Keratinocyte (primary cell): ENCODE results near the gene NDUFS8. TPM values are rescaled to one million over a fixed set of nuclear protein-coding genes. Genes with fewer than 3 reads are reported as not detected.

ENCODE experiments used
- DNase-seq: peaks from one replicate; pipeline ENCODE4 v3.0.0-alpha.2; 2011; ENCODE audit warnings: low read depth, missing footprints, low spot score
- FAIRE-seq: peaks from 2 replicates; lab custom pipeline; 2011; peaks lifted over from hg19 to GRCh38; lab: Jason Lieb, UNC
- H2AFZ ChIP-seq: 2 replicates; pipeline ENCODE4 v1.6.0; 2012; ENCODE audit warnings: low read length, control low read depth, inconsistent platforms; ENCODE audit not compliant: control insufficient read depth
- H3K27ac ChIP-seq: 2 replicates; pipeline ENCODE4 v1.5.1; 2011; ENCODE audit warnings: low read length; ENCODE audit not compliant: control insufficient read depth, insufficient read depth
- H3K27me3 ChIP-seq: 3 replicates; pipeline ENCODE4 v1.6.0; 2011; ENCODE audit warnings: low read length; ENCODE audit not compliant: control insufficient read depth, insufficient read depth; ENCODE audit errors: extremely low read depth
- H3K36me3 ChIP-seq, 2 experiments: 2 replicates in 1 of 2; 3 replicates in 1 of 2; pipeline ENCODE4 v1.5.1; 2011; ENCODE audit warnings: low read length in 2 of 2, mild to moderate bottlenecking in 1 of 2; ENCODE audit not compliant: control insufficient read depth in 2 of 2, insufficient read depth in 2 of 2; ENCODE audit errors: extremely low read depth in 1 of 2
- H3K4me1 ChIP-seq: 3 replicates; pipeline ENCODE4 v1.5.1; 2011; ENCODE audit warnings: low read length; ENCODE audit not compliant: control insufficient read depth, insufficient read depth; ENCODE audit errors: extremely low read depth
- H3K4me2 ChIP-seq: 3 replicates; pipeline ENCODE4 v1.6.0; 2011; ENCODE audit warnings: low read depth, low read length; ENCODE audit not compliant: control insufficient read depth, insufficient read depth; ENCODE audit errors: extremely low read depth
- H3K4me3 ChIP-seq, 3 experiments: fragments of 200-600 bp in 1 of 3; sonication (generic) in 1 of 3; 2 replicates in 2 of 3; 3 replicates in 1 of 3; pipeline ENCODE4 v1.5.1; 2011 to 2016; ENCODE audit warnings: low read length in 3 of 3, mild to moderate bottlenecking in 3 of 3, control low read depth in 2 of 3, inconsistent platforms in 1 of 3, low read depth in 1 of 3, mixed read lengths in 1 of 3, mixed run types in 1 of 3, moderate library complexity in 1 of 3; ENCODE audit not compliant: control insufficient read depth in 2 of 3, insufficient read depth in 2 of 3; ENCODE audit errors: extremely low read depth in 1 of 3
- H3K79me2 ChIP-seq: 2 replicates; pipeline ENCODE4 v1.6.0; 2012; ENCODE audit warnings: low read length; ENCODE audit not compliant: control insufficient read depth, insufficient read depth
- H3K9ac ChIP-seq: 3 replicates; pipeline ENCODE4 v1.6.0; 2011; ENCODE audit warnings: low read length; ENCODE audit not compliant: control insufficient read depth, insufficient read depth; ENCODE audit errors: extremely low read depth
- H3K9me1 ChIP-seq: 3 replicates; pipeline ENCODE4 v1.6.0; 2011; ENCODE audit warnings: low read length; ENCODE audit not compliant: control insufficient read depth, insufficient read depth; ENCODE audit errors: extremely low read depth
- H3K9me3 ChIP-seq: 2 replicates; pipeline ENCODE4 v1.5.1; 2012; ENCODE audit warnings: low read depth, low read length; ENCODE audit not compliant: control insufficient read depth
- H4K20me1 ChIP-seq: 3 replicates; pipeline ENCODE4 v1.6.0; 2011; ENCODE audit warnings: low read length; ENCODE audit not compliant: control insufficient read depth, insufficient read depth; ENCODE audit errors: extremely low read depth
- EZH2 ChIP-seq: IDR thresholded peaks from one replicate; pipeline ENCODE4 v1.6.1; 2012; ENCODE audit warnings: inconsistent platforms, mild to moderate bottlenecking, low read length, moderate library complexity
- dilution Hi-C: fragments of 300-500 bp; cut with MboI; formaldehyde crosslinking; loops from one replicate; pipeline ENCODE4 v1.7.0; 2020; ENCODE audit warnings: low sequenced_read_pairs; ENCODE audit not compliant: extremely low pct_ligation_motif_present
- polyA plus RNA-seq, 5 experiments: library from polyadenylated mRNA; depleted of rRNA in 3 of 5; stranded (reverse) in 3 of 5; stranded (forward) in 1 of 5; unstranded in 1 of 5; fragments of >200 nt; gene quantifications; 1 replicate in 1 of 5; 2 replicates in 3 of 5; 3 replicates in 1 of 5; pipeline versions ENCODE4 v1.2.1 to v1.2.3, GENCODE V29; 2011 to 2012; ENCODE audit warnings: missing spikeins in 2 of 5, low read depth in 1 of 5, low replicate concordance in 1 of 5
- TF ChIP-seq, protein P1 (sequence below), 3 experiments: IDR thresholded peaks in 1 of 3; conservative IDR thresholded peaks in 1 of 3; optimal IDR thresholded peaks in 1 of 3; 2 replicates in 2 of 3; 3 replicates in 1 of 3; pipeline versions ENCODE3 to v1.5.1; 2011; ENCODE audit warnings: low read length in 3 of 3, mild to moderate bottlenecking in 3 of 3, moderate library complexity in 2 of 3, control low read depth in 1 of 3, inconsistent platforms in 1 of 3; ENCODE audit not compliant: insufficient read depth in 2 of 3; ENCODE audit errors: extremely low read depth in 1 of 3

The NDUFS8 gene
- polyA plus RNA-seq, 1 donor (not counting 4 experiments of a cell fraction or from before 2014, with no cell fraction given), result 51.7 TPM

DNA sequence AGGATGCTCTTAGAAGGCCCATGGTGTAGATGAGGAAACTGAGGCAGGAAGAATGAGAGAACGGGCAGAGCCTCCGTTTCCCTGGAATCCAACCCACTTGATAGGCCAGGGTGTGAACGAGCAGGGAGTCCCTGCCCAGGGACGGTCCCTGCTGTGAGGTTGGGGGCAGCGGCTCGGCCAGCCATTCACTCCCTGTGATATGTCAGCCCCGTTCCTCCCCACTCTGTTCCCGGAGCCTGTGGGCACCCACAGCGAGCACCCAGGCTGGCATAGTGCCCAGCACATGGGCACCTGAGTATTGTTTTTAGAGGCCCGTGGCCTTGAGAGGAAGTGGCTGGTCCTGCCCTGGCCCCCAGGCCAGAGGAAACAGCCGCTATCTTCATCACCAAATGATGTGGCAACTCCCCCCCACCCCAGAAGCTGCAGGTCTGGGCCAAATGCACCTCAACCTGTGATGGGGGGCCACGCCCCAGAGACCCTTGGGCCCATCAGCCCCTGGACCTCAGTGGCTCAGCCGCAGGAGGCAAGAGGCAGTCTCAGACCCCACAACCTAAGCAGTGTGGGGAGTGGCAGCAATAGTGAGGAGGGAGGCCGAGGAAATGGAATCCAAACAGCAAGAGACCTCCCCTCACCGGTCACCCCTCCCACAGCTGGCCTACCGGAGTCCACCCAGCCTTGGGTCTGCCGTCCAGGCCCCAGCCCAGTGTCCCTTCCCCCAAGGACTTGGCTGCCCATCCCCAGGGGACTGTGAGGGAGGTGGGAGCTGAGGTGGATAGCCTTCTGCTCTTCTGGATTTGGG is 18.2 kb upstream of the NDUFS8 start:
- no peak for TF ChIP-seq EZH2
- TF ChIP-seq, protein P1, sequence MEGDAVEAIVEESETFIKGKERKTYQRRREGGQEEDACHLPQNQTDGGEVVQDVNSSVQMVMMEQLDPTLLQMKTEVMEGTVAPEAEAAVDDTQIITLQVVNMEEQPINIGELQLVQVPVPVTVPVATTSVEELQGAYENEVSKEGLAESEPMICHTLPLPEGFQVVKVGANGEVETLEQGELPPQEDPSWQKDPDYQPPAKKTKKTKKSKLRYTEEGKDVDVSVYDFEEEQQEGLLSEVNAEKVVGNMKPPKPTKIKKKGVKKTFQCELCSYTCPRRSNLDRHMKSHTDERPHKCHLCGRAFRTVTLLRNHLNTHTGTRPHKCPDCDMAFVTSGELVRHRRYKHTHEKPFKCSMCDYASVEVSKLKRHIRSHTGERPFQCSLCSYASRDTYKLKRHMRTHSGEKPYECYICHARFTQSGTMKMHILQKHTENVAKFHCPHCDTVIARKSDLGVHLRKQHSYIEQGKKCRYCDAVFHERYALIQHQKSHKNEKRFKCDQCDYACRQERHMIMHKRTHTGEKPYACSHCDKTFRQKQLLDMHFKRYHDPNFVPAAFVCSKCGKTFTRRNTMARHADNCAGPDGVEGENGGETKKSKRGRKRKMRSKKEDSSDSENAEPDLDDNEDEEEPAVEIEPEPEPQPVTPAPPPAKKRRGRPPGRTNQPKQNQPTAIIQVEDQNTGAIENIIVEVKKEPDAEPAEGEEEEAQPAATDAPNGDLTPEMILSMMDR (optimal IDR thresholded peaks at IDR 0.05 in 1 of 3, IDR thresholded peaks at IDR 0.05 in 1 of 3, conservative IDR thresholded peaks at IDR 0.05 in 1 of 3; ENCODE audit: extremely low read depth in 1 of 3, insufficient read depth in 2 of 3, low read length in 3 of 3), result no peak
- FAIRE-seq (no peak), DNase-seq (no peak)
- Histone ChIP-seq H3K27me3 (no peaks in the 10 kb centered on the region), H3K9me1 (no peaks in the 10 kb centered on the region), H3K4me1 (peaks cover 45% of the 10 kb centered on the region), H3K79me2 (no peaks in the 10 kb centered on the region), H3K9me3 (no peaks in the 10 kb centered on the region), H4K20me1 (no peaks in the 10 kb centered on the region), H3K27ac (no peak overlapping the region), H3K4me2 (no peak overlapping the region), H2AFZ (no peak overlapping the region), H3K36me3 (no peaks in the 10 kb centered on the region), H3K4me3 (no peak overlapping the region), H3K9ac (no peak overlapping the region)
- dilution Hi-C loops, result no loop called here

DNA sequence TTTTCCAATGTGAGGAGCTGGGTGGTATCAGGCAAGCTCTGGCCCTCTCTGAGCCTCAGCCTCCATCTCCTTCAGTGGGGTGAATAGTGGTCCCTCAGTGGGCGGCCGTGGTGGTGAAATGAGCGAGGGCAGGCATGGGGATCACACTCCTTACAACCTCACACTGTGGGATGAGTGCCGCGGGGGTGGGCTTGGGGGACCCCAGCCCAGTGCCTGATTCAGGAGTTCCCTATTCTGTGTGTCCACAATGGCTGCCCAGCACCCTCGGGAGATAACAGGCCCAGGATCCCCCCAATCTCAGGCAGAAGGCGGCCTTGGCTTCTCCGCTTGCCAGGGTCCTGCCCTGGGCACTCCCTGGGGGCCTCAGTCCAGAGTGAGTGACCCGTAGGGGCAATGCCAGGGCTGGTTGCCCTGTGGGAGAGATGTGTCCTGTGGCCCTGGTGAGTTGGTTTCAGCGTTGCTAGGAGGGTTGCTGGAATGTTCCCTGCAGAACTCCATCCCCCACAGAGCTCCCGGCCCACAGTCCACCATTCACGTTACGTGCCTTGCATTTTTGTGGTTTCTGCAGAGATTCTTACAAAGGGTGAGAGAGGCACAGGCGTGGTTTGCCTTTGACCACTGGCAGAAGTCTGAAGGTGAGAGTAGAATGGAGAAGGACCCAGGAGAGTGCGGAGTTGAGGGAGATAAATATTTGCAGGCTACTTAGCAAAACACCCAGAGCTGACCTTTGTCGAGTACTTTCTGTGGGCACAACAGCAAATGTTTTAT is 17.5 kb upstream of the NDUFS8 start:
- TF ChIP-seq, protein P1 (optimal IDR thresholded peaks at IDR 0.05 in 1 of 3, IDR thresholded peaks at IDR 0.05 in 1 of 3, conservative IDR thresholded peaks at IDR 0.05 in 1 of 3; ENCODE audit: extremely low read depth in 1 of 3, insufficient read depth in 2 of 3, low read length in 3 of 3), result no peak
- no peak for TF ChIP-seq EZH2
- DNase-seq (no peak), FAIRE-seq (peak; percentile 32)

More for the DNA sequence above, 17.5 kb upstream of the NDUFS8 start:
- Histone ChIP-seq H3K27me3 (no peaks in the 10 kb centered on the region), H3K4me1 (peaks cover 45% of the 10 kb centered on the region), H3K4me3 (peak overlapping the region in 1 of 3 experiments; percentile 13), H4K20me1 (no peaks in the 10 kb centered on the region), H3K9me1 (no peaks in the 10 kb centered on the region), H3K79me2 (no peaks in the 10 kb centered on the region), H3K27ac (peak overlapping the region; percentile 24), H3K9ac (no peak overlapping the region), H2AFZ (no peak overlapping the region), H3K9me3 (no peaks in the 10 kb centered on the region), H3K4me2 (peak overlapping the region; percentile 55), H3K36me3 (no peaks in the 10 kb centered on the region)
- dilution Hi-C loops, result no loop called here
